GM12891 (cell line): Measurements from ENCODE around the gene NPNT.

Experiments
- PAX5 ChIP-seq: IDR thresholded peaks from 2 replicates; pipeline ENCODE4 v1.6.1; 2011; ENCODE audit warnings: low read length, moderate library complexity, mild to moderate bottlenecking; ENCODE audit not compliant: insufficient read depth, severe bottlenecking
- POLR2A ChIP-seq: IDR thresholded peaks from 2 replicates; pipeline ENCODE4 v1.6.1; 2011; ENCODE audit warnings: low read depth, low read length, control low read depth
- POLR2AphosphoS5 ChIP-seq: IDR thresholded peaks from 2 replicates; pipeline ENCODE4 v1.6.1; 2011; ENCODE audit warnings: low read depth, low read length, control low read depth
- POU2F2 ChIP-seq: IDR thresholded peaks from 2 replicates; pipeline ENCODE4 v1.6.1; 2011; ENCODE audit warnings: low read depth, mild to moderate bottlenecking, control low read depth, low read length, moderate library complexity
- SPI1 ChIP-seq: IDR thresholded peaks from 2 replicates; pipeline ENCODE4 v1.6.1; 2011; ENCODE audit warnings: low read depth, low read length, control low read depth
- TAF1 ChIP-seq: IDR thresholded peaks from 2 replicates; pipeline ENCODE4 v1.6.1; 2011; ENCODE audit warnings: low read depth, low read length, control low read depth

DNA sequence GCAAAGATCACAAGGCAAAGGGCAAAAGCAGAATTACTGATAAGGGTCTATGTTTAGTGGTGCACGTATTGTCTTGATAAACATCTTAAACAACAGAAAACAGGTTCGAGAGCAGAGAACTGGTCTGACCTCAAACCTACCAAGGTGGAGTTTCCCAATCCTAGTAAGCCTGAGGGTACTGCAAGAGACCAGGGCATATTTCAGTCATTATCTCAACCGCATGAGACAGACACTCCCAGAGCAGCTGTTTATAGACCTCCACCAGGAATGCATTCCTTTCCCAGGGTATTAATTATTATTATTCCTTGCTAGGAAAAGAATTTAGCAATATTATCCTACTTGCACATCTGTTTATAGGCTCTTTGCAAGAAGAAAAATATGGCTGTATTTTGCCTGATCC, 51.5 kb downstream of the NPNT start:
- TF ChIP-seq POLR2A (no peak), TAF1 (no peak), POLR2AphosphoS5 (no peak), SPI1 (no peak), POU2F2 (no peak), PAX5 (no peak)
